ENCODE data around the gene CDKL5. TPM values are rescaled to one million over a fixed set of nuclear protein-coding genes. Genes with fewer than 3 reads are reported as not detected.
"Not testable (repeated sequence)": the region's sequence is repeated elsewhere in the genome, so short reads cannot be mapped to it uniquely, and the experiment has no call there.

CDKL5 gene
- total and polyA plus RNA-seq, 12 donors: 1.1 to 12.6 (median 10.0) TPM

- no peaks in the 10 kb centered on the region for H3K27me3 ChIP-seq
- ATAC-seq (no peak), DNase-seq (no peak)
- no peak for TF ChIP-seq CTCF (IDR thresholded peaks at IDR 0.05)
- peaks cover 0 to 14% (median 0%) of the 10 kb centered on the region in 9 donors for H3K4me1 ChIP-seq
- WGBS, 2 donors: 97 to 98% methylated on average over 2 of the region's 2 CpGs
- H3K4me3 ChIP-seq: no peak overlapping the region
- H3K36me3 ChIP-seq: peaks cover 0 to 17% (median 0%) of the 10 kb centered on the region in 9 donors
- no peak overlapping the region for H3K27ac ChIP-seq
- H3K9me3 ChIP-seq: no peaks in the 10 kb centered on the region
- intact Hi-C loops (cut with DNase I): no loop called here
Observed at GRCh38 chrX:18579495-18579894, 154.1 kb downstream of the CDKL5 start.

- Histone ChIP-seq H3K4me1 (peaks cover 0 to 7% (median 0%) of the 10 kb centered on the region in 9 donors), H3K27ac (no peak overlapping the region)
- intact Hi-C loops (cut with DNase I): no loop called here
Observed at GRCh38 chrX:18582910-18583493, 157.6 kb downstream of the CDKL5 start.

GRCh38 chrX:18589292-18589691 is 163.9 kb downstream of the CDKL5 start:
- H3K4me1 ChIP-seq; H3K9me3 ChIP-seq; H3K4me3 ChIP-seq; H3K27me3 ChIP-seq; DNase-seq; H3K27ac ChIP-seq; intact Hi-C loops (cut with DNase I); ATAC-seq: not testable (repeated sequence)
- peaks cover 0 to 16% (median 0%) of the 10 kb centered on the region in 9 donors for H3K36me3 ChIP-seq
- WGBS, 2 donors: 94 to 97% methylated on average over 1 of the region's 1 CpG

More at GRCh38 chrX:18582910-18583493, 157.6 kb downstream of the CDKL5 start:
- WGBS, 2 donors: 58 to 73% methylated on average over 6 of the region's 6 CpGs
- H3K36me3 ChIP-seq: peaks cover 0 to 21% (median 0%) of the 10 kb centered on the region in 9 donors
- ATAC-seq (no peak), DNase-seq (no peak)
- H3K9me3 ChIP-seq: no peaks in the 10 kb centered on the region
- TF ChIP-seq CTCF (IDR thresholded peaks at IDR 0.05): no peak
- no peaks in the 10 kb centered on the region for H3K27me3 ChIP-seq
- H3K4me3 ChIP-seq: no peak overlapping the region

GRCh38 chrX:18591834-18592233 is 166.4 kb downstream of the CDKL5 start:
- H3K36me3 ChIP-seq: peaks cover 0 to 15% (median 0%) of the 10 kb centered on the region in 9 donors
- H3K4me1 ChIP-seq: no peaks in the 10 kb centered on the region
- H3K4me3 ChIP-seq: no peak overlapping the region
- DNase-seq: no peak
- H3K9me3 ChIP-seq: no peaks in the 10 kb centered on the region
- 89 to 94% methylated on average over 2 of the region's 2 CpGs for WGBS, 2 donors
- no peaks in the 10 kb centered on the region for H3K27me3 ChIP-seq
- H3K27ac ChIP-seq: no peak overlapping the region
- intact Hi-C loops (cut with DNase I): no loop called here
- no peak for ATAC-seq
- no peak for TF ChIP-seq CTCF (IDR thresholded peaks at IDR 0.05)

- Histone ChIP-seq H3K4me1 (no peaks in the 10 kb centered on the region), H3K27ac (no peak overlapping the region), H3K36me3 (peaks cover 0 to 8% (median 0%) of the 10 kb centered on the region in 9 donors), H3K27me3 (no peaks in the 10 kb centered on the region), H3K4me3 (no peak overlapping the region), H3K9me3 (no peaks in the 10 kb centered on the region)
- TF ChIP-seq CTCF (IDR thresholded peaks at IDR 0.05): no peak
- ATAC-seq (no peak), DNase-seq (no peak)
- WGBS, 2 donors: 95 to 99% methylated on average over 2 of the region's 2 CpGs
- intact Hi-C loops (cut with DNase I): no loop called here
Observed at GRCh38 chrX:18594079-18594478, 168.7 kb downstream of the CDKL5 start.

Data from heart right ventricle (tissue), 16 donors.